Liver (tissue), 9 donors: ENCODE results near the gene SLC8A3. TPM values are rescaled to one million over a fixed set of nuclear protein-coding genes. Genes with fewer than 3 reads are reported as not detected.

Experiments used
- DNase-seq: peaks from one replicate; pipeline ENCODE4 v3.0.0-alpha.2; 2017; ENCODE audit warnings: low spot score
- H3K27ac ChIP-seq, 2 donors: one replicate each; pipeline ENCODE4 v1.7.0; 2013; ENCODE audit warnings: inconsistent platforms in 2 of 2, low read length in 2 of 2, control low read depth in 1 of 2, low read depth in 1 of 2, mild to moderate bottlenecking in 1 of 2
- H3K27me3 ChIP-seq, 4 donors: one replicate each; pipeline versions ENCODE4 v1.6.1 to v1.7.0; 2013; ENCODE audit warnings: low read length in 3 of 4, inconsistent platforms in 1 of 4, mild to moderate bottlenecking in 1 of 4, moderate library complexity in 1 of 4; ENCODE audit not compliant: control insufficient read depth in 4 of 4, insufficient read depth in 4 of 4
- H3K36me3 ChIP-seq, 4 donors: one replicate each; pipeline versions ENCODE4 v1.6.1 to v1.7.0; 2013; ENCODE audit warnings: low read length in 3 of 4, mild to moderate bottlenecking in 3 of 4, low read depth in 1 of 4, moderate library complexity in 1 of 4; ENCODE audit not compliant: control insufficient read depth in 4 of 4, insufficient read depth in 3 of 4
- H3K4me1 ChIP-seq, 4 donors: one replicate each; pipeline versions ENCODE4 v1.6.1 to v1.7.0; 2013; ENCODE audit warnings: low read length in 3 of 4, mild to moderate bottlenecking in 3 of 4, moderate library complexity in 1 of 4; ENCODE audit not compliant: control insufficient read depth in 4 of 4, insufficient read depth in 4 of 4
- H3K4me3 ChIP-seq, 3 donors: one replicate each; pipeline versions ENCODE4 v1.6.1 to v1.7.0; 2013; ENCODE audit warnings: low read length in 3 of 3, control low read depth in 1 of 3, low read depth in 1 of 3, mild to moderate bottlenecking in 1 of 3
- H3K9ac ChIP-seq, 2 donors: one replicate each; pipeline ENCODE4 v1.7.0; 2013; ENCODE audit warnings: low read length in 2 of 2, mild to moderate bottlenecking in 2 of 2, moderate library complexity in 2 of 2, control low read depth in 1 of 2, low read depth in 1 of 2
- H3K9me3 ChIP-seq, 4 donors: one replicate each; pipeline versions ENCODE4 v1.6.1 to v1.7.0; 2013; ENCODE audit warnings: low read length in 3 of 4; ENCODE audit not compliant: control insufficient read depth in 4 of 4
- ATF3 ChIP-seq: IDR thresholded peaks from 2 replicates; pipeline ENCODE4 v1.6.1; 2016; ENCODE audit warnings: antibody characterized with exemption
- EGR1 ChIP-seq, 2 donors: IDR thresholded peaks; 2 replicates each; pipeline ENCODE4 v1.6.1; 2016 to 2018; ENCODE audit warnings: antibody characterized with exemption in 2 of 2, low read depth in 2 of 2
- FOXA2 ChIP-seq: IDR thresholded peaks from 2 replicates; pipeline ENCODE4 v1.6.1; 2016; ENCODE audit warnings: antibody characterized with exemption
- GABPA ChIP-seq, 2 donors: IDR thresholded peaks in 1 of 2; conservative IDR thresholded peaks in 1 of 2; 2 replicates each; pipeline ENCODE4 v1.6.1; 2016; ENCODE audit warnings: antibody characterized with exemption in 2 of 2, mild to moderate bottlenecking in 1 of 2, moderate library complexity in 1 of 2
- HNF4A ChIP-seq, 2 donors: conservative IDR thresholded peaks; 2 replicates each; pipeline ENCODE4 v1.6.1; 2016; ENCODE audit warnings: antibody characterized with exemption in 2 of 2, mild to moderate bottlenecking in 2 of 2
- JUND ChIP-seq, 2 donors: IDR thresholded peaks; 2 replicates each; pipeline ENCODE4 v1.6.1; 2016; ENCODE audit warnings: antibody characterized with exemption in 2 of 2
- MAX ChIP-seq: IDR thresholded peaks from 2 replicates; pipeline ENCODE4 v1.6.1; 2016; ENCODE audit warnings: antibody characterized with exemption
- RAD21 ChIP-seq, 2 donors: IDR thresholded peaks; 2 replicates each; pipeline ENCODE4 v1.6.1; 2016; ENCODE audit warnings: antibody characterized with exemption in 2 of 2, mild to moderate bottlenecking in 2 of 2
- RXRA ChIP-seq, 2 donors: IDR thresholded peaks; 2 replicates each; pipeline ENCODE4 v1.6.1; 2017 to 2018; ENCODE audit warnings: antibody characterized with exemption in 2 of 2, mild to moderate bottlenecking in 1 of 2
- SP1 ChIP-seq: IDR thresholded peaks from 2 replicates; pipeline ENCODE4 v1.6.1; 2018; ENCODE audit warnings: antibody characterized with exemption, mild to moderate bottlenecking
- TAF1 ChIP-seq: conservative IDR thresholded peaks from 2 replicates; pipeline ENCODE4 v1.6.1; 2016; ENCODE audit warnings: antibody characterized with exemption, mild to moderate bottlenecking
- YY1 ChIP-seq: IDR thresholded peaks from 2 replicates; pipeline ENCODE4 v1.6.1; 2016; ENCODE audit warnings: antibody characterized with exemption, mild to moderate bottlenecking
- ZBTB33 ChIP-seq: IDR thresholded peaks from 2 replicates; pipeline ENCODE4 v1.6.1; 2016; ENCODE audit warnings: antibody characterized with exemption
- WGBS: extraction: QIAGEN DNeasy Blood & Tissue Kit; methylation state at CpG from one replicate; pipeline ENCODE4 v1.1.7; 2013; 5-methylcytosine and 5-hydroxymethylcytosine counted together
- polyA plus RNA-seq, 2 donors: library from polyadenylated mRNA; stranded (reverse) in 1 of 2; unstranded in 1 of 2; fragments of 200-250 nt in 1 of 2; fragments of >200 nt in 1 of 2; fragmentation: Nextera tagmentation in 1 of 2; extraction: Ambion mirVana in 1 of 2; gene quantifications; one replicate each; pipeline versions ENCODE4 v1.2.1 to v1.2.3, GENCODE V29; 2013 to 2015
- total RNA-seq, 2 donors: library from RNA; depleted of rRNA; stranded (reverse); fragments of >200 nt; gene quantifications; one replicate each; pipeline ENCODE4 v1.2.3, GENCODE V29; 2014
- TF ChIP-seq, protein P1 (sequence below): fragments of 150-350 bp; IDR thresholded peaks from 2 replicates; pipeline ENCODE4 v1.5.1; 2017; ENCODE audit warnings: improper control_type of control experiment, low read depth, low read length; ENCODE audit not compliant: missing input control
- TF ChIP-seq, protein P2 (sequence below): IDR thresholded peaks from 2 replicates; pipeline ENCODE4 v1.6.1; 2016; ENCODE audit warnings: antibody characterized with exemption, mild to moderate bottlenecking
- donor health status: healthy.
- donor health status: healthy.
- donor health status: healthy.
- donor health status: healthy.
- donor health status: healthy.

The SLC8A3 gene
- total and polyA plus RNA-seq, 4 donors: 0.05 to 0.56 (median 0.10) TPM; not detected in 1

GRCh38 chr14:70082394-70082793, 106.4 kb downstream of the SLC8A3 start:
- 58% methylated on average over 2 of the region's 2 CpGs for WGBS
- H3K4me1 ChIP-seq: no peaks in the 10 kb centered on the region
- TF ChIP-seq RAD21 (IDR thresholded peaks at IDR 0.05): no peak
- TF ChIP-seq, protein P1, sequence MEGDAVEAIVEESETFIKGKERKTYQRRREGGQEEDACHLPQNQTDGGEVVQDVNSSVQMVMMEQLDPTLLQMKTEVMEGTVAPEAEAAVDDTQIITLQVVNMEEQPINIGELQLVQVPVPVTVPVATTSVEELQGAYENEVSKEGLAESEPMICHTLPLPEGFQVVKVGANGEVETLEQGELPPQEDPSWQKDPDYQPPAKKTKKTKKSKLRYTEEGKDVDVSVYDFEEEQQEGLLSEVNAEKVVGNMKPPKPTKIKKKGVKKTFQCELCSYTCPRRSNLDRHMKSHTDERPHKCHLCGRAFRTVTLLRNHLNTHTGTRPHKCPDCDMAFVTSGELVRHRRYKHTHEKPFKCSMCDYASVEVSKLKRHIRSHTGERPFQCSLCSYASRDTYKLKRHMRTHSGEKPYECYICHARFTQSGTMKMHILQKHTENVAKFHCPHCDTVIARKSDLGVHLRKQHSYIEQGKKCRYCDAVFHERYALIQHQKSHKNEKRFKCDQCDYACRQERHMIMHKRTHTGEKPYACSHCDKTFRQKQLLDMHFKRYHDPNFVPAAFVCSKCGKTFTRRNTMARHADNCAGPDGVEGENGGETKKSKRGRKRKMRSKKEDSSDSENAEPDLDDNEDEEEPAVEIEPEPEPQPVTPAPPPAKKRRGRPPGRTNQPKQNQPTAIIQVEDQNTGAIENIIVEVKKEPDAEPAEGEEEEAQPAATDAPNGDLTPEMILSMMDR: no peak
- TF ChIP-seq EGR1 (IDR thresholded peaks at IDR 0.05; ENCODE audit: low read depth in 2 of 2): no peak
- no peak for TF ChIP-seq ZBTB33
- TF ChIP-seq GABPA (IDR thresholded peaks at IDR 0.05 in 1 of 2, conservative IDR thresholded peaks at IDR 0.05 in 1 of 2): no peak
- TF ChIP-seq ATF3: no peak
- TF ChIP-seq SP1: no peak
- no peak for TF ChIP-seq JUND (IDR thresholded peaks at IDR 0.05)
- no peak for TF ChIP-seq TAF1
- no peak for TF ChIP-seq FOXA2
- TF ChIP-seq MAX: no peak
- TF ChIP-seq, protein P2, sequence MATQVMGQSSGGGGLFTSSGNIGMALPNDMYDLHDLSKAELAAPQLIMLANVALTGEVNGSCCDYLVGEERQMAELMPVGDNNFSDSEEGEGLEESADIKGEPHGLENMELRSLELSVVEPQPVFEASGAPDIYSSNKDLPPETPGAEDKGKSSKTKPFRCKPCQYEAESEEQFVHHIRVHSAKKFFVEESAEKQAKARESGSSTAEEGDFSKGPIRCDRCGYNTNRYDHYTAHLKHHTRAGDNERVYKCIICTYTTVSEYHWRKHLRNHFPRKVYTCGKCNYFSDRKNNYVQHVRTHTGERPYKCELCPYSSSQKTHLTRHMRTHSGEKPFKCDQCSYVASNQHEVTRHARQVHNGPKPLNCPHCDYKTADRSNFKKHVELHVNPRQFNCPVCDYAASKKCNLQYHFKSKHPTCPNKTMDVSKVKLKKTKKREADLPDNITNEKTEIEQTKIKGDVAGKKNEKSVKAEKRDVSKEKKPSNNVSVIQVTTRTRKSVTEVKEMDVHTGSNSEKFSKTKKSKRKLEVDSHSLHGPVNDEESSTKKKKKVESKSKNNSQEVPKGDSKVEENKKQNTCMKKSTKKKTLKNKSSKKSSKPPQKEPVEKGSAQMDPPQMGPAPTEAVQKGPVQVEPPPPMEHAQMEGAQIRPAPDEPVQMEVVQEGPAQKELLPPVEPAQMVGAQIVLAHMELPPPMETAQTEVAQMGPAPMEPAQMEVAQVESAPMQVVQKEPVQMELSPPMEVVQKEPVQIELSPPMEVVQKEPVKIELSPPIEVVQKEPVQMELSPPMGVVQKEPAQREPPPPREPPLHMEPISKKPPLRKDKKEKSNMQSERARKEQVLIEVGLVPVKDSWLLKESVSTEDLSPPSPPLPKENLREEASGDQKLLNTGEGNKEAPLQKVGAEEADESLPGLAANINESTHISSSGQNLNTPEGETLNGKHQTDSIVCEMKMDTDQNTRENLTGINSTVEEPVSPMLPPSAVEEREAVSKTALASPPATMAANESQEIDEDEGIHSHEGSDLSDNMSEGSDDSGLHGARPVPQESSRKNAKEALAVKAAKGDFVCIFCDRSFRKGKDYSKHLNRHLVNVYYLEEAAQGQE: no peak
- no peak for TF ChIP-seq RXRA (IDR thresholded peaks at IDR 0.05)
- no peak overlapping the region for H3K9ac ChIP-seq
- no peaks in the 10 kb centered on the region for H3K27me3 ChIP-seq
- DNase-seq: no peak
- no peak overlapping the region for H3K27ac ChIP-seq
- no peak overlapping the region for H3K4me3 ChIP-seq
- no peaks in the 10 kb centered on the region for H3K9me3 ChIP-seq
- no peaks in the 10 kb centered on the region for H3K36me3 ChIP-seq

DNA sequence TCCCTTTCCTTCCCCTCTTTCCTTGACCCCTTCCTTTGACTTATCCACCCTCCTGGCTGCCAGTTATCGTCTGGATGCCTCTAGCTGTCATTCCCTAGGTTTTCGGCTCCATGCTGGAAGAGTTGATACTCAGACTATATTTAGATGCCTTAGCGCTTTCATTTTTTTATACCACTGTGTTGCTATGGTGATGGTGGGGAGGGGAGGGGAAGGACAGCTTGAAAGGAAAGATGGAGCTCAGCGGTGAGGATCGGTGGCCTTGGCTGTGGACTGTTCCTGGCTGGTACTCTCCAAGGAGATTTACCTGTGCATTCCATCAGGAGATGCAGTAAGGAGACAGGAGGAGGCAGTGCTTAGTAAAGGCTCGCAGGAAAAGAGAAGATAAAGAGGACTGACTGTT, 108.7 kb downstream of the SLC8A3 start:
- 81% methylated on average over 6 of the region's 6 CpGs for WGBS
- Histone ChIP-seq H3K36me3 (no peaks in the 10 kb centered on the region), H3K4me1 (no peaks in the 10 kb centered on the region), H3K9ac (no peak overlapping the region), H3K9me3 (no peaks in the 10 kb centered on the region), H3K27me3 (no peaks in the 10 kb centered on the region), H3K27ac (no peak overlapping the region), H3K4me3 (no peak overlapping the region)
- no peak for DNase-seq
- TF ChIP-seq YY1: no peak
- TF ChIP-seq, protein P2: no peak
- TF ChIP-seq JUND (IDR thresholded peaks at IDR 0.05): no peak
- TF ChIP-seq RAD21 (IDR thresholded peaks at IDR 0.05): no peak
- TF ChIP-seq, protein P1: no peak
- TF ChIP-seq SP1: no peak
- TF ChIP-seq HNF4A (conservative IDR thresholded peaks at IDR 0.05): no peak
- TF ChIP-seq ZBTB33: no peak
